ENCODE results near the gene PTRHD1. TPM values are rescaled to one million over a fixed set of nuclear protein-coding genes. Genes with fewer than 3 reads are reported as not detected.
"Not testable (repeated sequence)": the region's sequence is repeated elsewhere in the genome, so short reads cannot be mapped to it uniquely, and the experiment has no call there.

PTRHD1 gene
- polyA plus RNA-seq, 1 donor from 2014 or later = 69.9 TPM

DNA sequence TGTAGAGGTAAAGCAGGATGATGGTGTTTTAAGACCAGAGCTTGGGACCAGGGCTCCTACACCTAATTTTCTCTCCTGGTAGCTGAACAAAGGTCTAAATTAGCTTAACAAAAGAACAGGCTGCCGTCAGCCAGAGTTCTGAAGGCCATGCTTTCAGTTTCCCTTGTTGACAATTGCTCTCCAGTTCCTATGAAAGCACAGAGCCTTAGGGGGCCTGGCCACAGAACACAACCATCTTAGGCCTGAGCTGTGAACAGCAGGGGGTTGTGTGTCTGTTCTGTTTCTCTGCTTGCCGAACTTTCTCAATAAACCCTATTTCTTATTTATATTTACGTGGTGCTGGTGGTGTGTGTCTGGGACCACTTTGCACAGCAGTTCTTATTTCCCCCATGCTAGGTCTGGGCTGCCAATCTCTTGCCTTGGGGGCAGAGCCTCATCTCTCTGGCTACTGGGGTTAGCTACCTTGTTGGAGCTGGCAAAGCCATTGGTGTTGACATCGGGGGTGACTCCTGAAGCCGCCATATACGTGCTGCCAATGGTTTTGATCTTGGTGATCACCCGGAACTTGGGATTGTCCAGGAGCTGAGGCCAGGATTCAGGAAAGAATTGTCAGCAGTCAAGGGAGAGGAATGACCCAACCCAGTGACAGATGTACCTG, 29.0 kb upstream of the PTRHD1 start:
- H3K4me1 Mint-ChIP-seq = peaks cover 0 to 6% (median 2%) of the 10 kb centered on the region in 3 donors
- peak overlapping the region in 1 of 3 donors; percentile 86 for H3K27ac Mint-ChIP-seq

DNA sequence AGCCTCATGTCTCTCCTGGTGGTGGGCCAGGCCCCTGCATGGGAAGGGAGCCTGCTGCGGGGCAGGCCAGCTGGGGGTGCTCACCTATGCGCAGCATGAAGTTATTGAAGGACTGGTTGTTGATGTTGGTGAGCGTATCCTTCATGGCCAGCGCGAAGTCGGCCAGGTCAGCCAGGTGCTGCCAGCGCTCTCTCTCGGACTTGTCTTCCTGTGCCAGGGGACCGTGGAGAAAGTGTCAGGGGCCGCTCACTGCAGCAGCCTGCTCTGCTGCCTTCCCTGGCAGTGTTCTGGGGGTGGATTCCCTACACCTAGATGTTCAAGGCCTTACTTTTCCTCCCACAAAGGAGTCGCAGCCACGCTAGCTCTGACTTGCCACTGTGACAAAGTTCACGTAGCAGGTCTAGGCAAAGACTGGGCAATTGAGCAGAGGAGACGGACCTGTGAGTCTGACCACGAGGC, 28.3 kb upstream of the PTRHD1 start:
- Mint-ChIP-seq H3K4me3 (peak overlapping the region in 1 of 4 donors; percentile 22), H3K9me3 (no peaks in the 10 kb centered on the region), H3K27me3 (no peaks in the 10 kb centered on the region), H3K4me1 (peaks cover 0 to 5% (median 1%) of the 10 kb centered on the region in 3 donors), H3K27ac (no peak overlapping the region), H3K36me3 (peaks cover 2% of the 10 kb centered on the region)

More for the DNA sequence above, 29.0 kb upstream of the PTRHD1 start:
- peaks cover 2% of the 10 kb centered on the region for H3K36me3 Mint-ChIP-seq
- H3K27me3 Mint-ChIP-seq = no peaks in the 10 kb centered on the region
- H3K9me3 Mint-ChIP-seq = no peaks in the 10 kb centered on the region
- no peak overlapping the region for H3K4me3 Mint-ChIP-seq

DNA sequence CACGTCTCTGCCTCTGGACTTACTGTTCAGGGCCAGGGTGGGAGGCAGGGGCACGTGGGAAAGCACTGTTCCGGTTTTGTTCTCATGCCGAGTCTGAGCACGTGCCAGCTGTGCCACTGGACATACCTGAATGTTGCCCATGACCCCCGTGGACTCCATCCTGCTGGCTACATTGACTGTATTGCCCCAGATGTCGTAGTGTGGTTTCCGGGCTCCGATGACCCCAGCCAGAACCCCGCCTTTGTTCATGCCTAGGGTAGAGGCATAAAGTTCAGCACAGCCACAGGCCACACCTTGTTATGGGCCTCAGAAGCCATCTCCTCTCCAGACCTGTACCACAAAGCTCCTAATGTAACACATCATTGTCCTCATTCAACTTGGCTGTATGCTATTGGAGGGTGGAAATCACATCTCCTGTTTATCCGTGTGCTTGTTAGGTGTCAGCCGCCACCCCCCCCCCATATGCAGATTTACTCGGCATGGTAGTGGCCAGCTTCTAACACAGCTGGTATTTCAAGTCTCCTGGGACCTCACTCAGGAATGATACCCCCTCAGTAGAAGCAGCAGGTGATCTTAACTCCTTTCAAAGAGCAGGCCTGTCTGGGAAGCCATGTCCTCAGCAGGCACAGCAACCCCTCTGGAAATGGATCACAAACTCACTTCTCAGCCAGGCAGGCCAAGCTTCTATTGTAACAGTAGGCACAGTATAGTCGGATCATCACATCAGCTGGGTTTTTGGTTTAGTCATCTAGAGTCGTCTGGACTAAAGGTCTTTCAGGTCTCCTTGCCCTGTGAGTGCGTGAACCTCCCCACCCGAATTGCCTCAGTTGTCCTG, 27.6 kb upstream of the PTRHD1 start:
- Mint-ChIP-seq H3K27me3 (no peaks in the 10 kb centered on the region), H3K4me3 (no peak overlapping the region), H3K27ac (no peak overlapping the region), H3K4me1 (peaks cover 0 to 2% (median 0%) of the 10 kb centered on the region in 3 donors), H3K9me3 (no peaks in the 10 kb centered on the region), H3K36me3 (peaks cover 3% of the 10 kb centered on the region)

DNA sequence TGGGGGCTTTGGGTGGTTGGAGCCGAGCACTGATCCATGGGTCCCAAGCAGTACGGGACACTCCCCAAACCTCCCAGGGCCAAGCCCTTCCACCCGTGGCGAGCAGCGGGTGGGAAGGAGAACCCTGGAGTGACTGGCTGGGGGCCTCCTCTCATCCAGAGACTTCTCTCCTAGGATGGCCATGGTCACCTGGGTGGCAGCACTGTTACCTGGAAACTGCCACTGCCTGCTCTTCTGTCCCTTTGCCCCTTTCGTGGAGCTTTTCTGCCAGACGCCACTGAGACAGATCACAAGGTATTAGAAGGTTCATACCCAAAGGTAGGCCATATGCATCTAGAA, 27.0 kb upstream of the PTRHD1 start:
- Mint-ChIP-seq H3K9me3 (no peaks in the 10 kb centered on the region), H3K4me1 (peaks cover 0 to 4% (median 0%) of the 10 kb centered on the region in 3 donors), H3K36me3 (peaks cover 8% of the 10 kb centered on the region)

DNA sequence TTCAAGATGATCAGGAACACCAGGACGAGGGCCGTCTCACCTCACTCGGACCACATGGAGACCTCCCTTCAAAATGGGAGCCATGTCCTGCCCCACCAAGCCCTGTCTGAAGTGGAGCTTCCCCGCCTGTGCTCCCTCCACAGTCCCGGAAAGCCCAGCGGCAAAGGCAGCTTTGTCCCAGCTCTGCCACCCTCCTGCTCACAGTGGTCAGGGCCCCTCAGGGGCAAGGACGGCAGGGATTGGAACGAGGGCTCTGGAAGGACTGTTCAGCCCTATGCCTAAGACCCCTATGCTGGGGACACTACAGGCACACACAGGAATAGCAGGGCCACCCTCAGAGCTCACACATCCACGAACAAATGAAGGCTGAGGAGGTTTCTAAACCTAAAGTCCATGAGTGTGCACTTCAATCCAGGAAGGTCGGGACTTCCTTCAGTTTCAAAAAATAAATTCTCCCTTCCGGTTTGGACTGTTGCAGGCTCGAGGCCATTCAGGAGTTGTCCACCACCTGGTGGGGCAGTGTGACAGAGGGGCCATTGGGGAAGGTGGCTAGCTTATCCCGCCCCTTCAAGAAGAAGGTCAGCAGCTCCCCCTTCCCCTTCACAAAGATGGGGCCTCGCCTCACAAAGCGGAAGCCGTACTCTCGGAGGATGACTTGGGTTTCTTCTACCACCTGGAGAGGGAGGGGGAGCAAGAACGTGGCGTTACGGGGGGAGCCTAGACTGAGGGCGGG, 26.4 kb upstream of the PTRHD1 start:
- H3K4me1 Mint-ChIP-seq = peaks cover 0 to 4% (median 0%) of the 10 kb centered on the region in 3 donors
- no peaks in the 10 kb centered on the region for H3K9me3 Mint-ChIP-seq

More for the DNA sequence above, 27.0 kb upstream of the PTRHD1 start:
- no peak overlapping the region for H3K27ac Mint-ChIP-seq
- no peak overlapping the region for H3K4me3 Mint-ChIP-seq
- H3K27me3 Mint-ChIP-seq = no peaks in the 10 kb centered on the region

DNA sequence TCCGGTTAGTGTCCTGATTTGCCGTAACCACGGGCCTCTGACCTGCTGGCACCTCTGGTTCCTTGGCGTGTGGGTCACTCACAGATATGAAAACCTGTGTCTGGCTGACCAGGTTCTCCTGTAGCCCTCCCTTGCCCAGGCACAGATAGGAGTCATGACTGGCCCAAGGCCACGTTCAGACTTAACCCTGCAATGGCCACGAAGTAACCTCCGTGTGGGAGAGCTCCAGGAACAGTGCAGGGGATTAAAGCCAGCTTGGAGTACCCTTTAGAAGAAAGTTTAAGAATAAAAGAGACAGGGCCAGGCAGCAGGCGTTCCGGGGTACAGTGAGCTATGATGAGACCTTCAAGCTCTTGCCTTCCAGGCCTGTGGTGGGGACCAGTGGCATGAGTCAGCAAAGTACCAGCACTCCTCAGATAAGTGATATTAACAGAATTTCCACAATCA, 25.6 kb upstream of the PTRHD1 start:
- Mint-ChIP-seq H3K27ac (no peak overlapping the region), H3K27me3 (no peaks in the 10 kb centered on the region), H3K4me1 (peaks cover 0 to 4% (median 0%) of the 10 kb centered on the region in 3 donors), H3K36me3 (peaks cover 10% of the 10 kb centered on the region), H3K4me3 (no peak overlapping the region), H3K9me3 (no peaks in the 10 kb centered on the region)

More for the DNA sequence above, 26.4 kb upstream of the PTRHD1 start:
- H3K36me3 Mint-ChIP-seq = peaks cover 8% of the 10 kb centered on the region
- H3K4me3 Mint-ChIP-seq = no peak overlapping the region
- no peaks in the 10 kb centered on the region for H3K27me3 Mint-ChIP-seq
- no peak overlapping the region for H3K27ac Mint-ChIP-seq

DNA sequence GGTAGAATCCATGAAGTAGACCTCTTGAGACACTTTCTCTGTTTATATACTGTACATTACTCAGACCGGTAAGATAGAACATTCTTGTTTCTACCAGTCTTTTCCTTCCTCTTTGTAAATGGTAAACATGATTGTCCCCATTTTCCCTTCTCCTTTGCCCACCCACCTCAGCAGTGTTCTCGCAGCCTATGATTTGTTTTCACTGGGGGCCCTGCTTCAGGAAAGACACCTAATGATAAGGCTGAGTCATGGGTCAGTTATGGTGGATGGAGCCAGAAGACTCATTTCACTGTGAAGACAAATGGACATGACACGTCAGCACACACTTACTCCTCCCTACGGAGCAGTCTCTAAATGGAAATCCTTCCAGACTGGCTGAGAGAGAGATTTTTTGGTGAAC, 23.7 kb upstream of the PTRHD1 start:
- H3K27ac Mint-ChIP-seq = no peak overlapping the region
- H3K36me3 Mint-ChIP-seq = peaks cover 10% of the 10 kb centered on the region
- no peaks in the 10 kb centered on the region for H3K9me3 Mint-ChIP-seq
- H3K4me1 Mint-ChIP-seq = peaks cover 0 to 4% (median 0%) of the 10 kb centered on the region in 3 donors
- no peaks in the 10 kb centered on the region for H3K27me3 Mint-ChIP-seq
- no peak overlapping the region for H3K4me3 Mint-ChIP-seq

DNA sequence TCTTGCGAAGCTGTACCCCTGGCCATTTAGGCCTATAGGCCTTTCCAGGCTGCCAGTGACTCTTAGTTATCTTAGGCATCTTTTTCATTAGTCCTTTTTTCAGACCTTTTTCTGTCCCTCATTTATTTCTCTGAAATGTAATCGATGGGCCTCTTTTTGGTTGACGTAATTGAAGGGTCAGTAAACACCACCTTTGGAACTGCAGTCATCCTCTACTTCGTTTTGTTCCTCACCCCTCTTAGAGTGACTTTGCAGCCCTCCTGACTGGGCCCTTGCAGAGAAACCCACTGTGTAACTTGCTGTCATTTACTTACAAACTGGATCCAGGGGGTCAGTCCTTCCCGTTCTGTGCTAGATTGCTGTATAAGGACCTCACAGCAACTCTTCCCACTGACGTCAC, 23.2 kb upstream of the PTRHD1 start:
- Mint-ChIP-seq H3K36me3 (peaks cover 10% of the 10 kb centered on the region), H3K4me1 (peaks cover 0 to 4% (median 0%) of the 10 kb centered on the region in 3 donors), H3K4me3 (peak overlapping the region in 1 of 4 donors; percentile 28), H3K27ac (no peak overlapping the region), H3K9me3 (no peaks in the 10 kb centered on the region), H3K27me3 (no peaks in the 10 kb centered on the region)

DNA sequence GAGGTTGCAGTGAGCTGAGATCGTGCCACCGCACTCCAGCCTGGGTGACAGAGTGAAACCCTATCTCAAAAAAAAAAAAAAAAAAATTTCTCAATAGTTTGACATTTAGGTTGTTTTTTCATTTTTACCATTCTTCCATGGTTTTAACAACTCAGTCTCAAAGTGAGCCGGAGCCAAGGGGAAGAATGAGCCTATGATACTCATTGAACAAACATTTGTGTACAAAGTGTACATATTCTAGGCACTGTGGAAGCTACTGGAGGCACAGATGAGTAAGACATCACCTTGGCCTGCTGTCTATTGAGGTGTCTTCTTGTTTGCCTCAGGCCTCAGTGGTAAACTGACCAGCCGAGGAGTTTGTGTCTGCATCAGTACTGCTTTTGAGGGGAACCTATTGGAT, 22.0 kb upstream of the PTRHD1 start:
- Mint-ChIP-seq H3K4me3 (no peak overlapping the region), H3K27ac (no peak overlapping the region), H3K4me1 (peaks cover 0 to 4% (median 0%) of the 10 kb centered on the region in 3 donors), H3K9me3 (no peaks in the 10 kb centered on the region), H3K36me3 (peaks cover 10% of the 10 kb centered on the region), H3K27me3 (no peaks in the 10 kb centered on the region)

DNA sequence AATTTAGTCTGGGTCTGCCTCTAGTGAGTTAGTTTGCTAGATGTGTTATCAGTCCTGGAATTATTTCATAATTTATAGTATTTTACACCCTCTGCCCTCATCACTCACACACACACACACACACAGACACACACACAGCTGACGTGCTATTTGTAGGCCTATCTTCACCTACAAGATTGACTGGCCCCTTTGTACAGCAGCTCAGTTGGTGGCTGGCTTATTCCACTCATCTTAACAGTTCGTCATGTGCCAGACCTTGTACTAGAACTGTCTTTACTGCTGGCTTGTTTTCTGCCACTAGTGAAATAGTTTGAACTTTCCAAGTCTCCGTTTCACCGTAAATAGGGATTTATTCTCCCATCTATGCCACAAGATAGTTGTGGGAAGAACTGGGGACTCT, 21.3 kb upstream of the PTRHD1 start:
- Mint-ChIP-seq H3K9me3 (no peaks in the 10 kb centered on the region), H3K27ac (no peak overlapping the region), H3K4me3 (no peak overlapping the region), H3K27me3 (no peaks in the 10 kb centered on the region), H3K4me1 (peaks cover 0 to 4% (median 0%) of the 10 kb centered on the region in 3 donors), H3K36me3 (peaks cover 10% of the 10 kb centered on the region)

DNA sequence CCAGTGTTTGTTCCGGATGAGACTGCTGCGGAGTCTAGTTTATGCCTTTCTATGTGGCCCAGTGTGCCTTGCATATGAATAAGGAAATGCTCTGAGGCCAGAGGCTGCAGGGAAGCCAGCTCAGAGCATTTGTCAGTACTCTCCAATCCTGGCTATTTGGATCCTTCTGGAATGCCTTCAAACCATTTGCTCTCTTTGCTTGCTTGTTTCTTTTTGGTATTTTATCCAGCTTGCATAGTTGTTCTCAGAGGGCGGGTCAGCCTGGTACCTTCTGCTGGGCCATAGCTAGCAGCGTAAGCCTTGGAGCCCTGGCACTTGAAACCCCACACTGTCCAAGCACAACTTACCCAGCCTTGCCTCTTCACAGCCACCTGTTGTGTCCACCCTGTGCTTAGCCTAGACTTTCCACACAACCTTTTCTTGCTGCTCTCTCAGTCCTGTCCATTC, 20.5 kb upstream of the PTRHD1 start:
- no peaks in the 10 kb centered on the region for H3K27me3 Mint-ChIP-seq

DNA sequence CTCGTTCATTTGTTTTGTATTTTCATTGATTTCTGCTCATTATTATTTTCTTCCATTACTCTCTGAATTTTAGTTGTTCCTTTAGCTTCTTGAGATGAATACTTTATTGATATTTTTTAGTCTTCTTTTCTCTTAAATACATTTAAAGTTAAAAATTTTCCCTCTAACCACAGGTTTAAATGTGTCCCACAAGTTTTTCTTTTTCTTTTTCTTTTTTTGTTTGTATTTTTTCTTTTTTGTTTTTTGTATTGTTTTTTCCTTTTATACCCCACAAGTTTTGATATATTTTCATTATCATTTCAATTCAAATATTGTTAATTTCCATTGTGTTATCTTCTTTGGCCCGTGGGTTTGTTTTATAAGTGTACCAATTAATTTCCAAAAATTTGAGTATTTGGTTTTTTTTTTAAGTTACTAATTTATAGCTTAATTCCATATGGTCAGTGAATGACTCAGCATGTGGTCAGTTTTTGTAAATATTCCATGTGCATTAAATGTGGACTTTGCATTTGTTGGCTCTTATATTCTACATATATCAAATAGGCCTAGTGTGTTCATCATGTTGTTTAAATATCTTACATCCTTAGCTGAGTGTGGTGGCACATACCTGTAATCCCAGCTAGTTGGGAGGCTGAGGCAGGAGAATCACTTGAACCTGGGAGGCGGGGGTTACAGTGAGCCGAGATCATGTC, 16.3 kb upstream of the PTRHD1 start:
- H3K27me3 Mint-ChIP-seq = no peaks in the 10 kb centered on the region
- peak overlapping the region in 1 of 3 donors; percentile 78 for H3K27ac Mint-ChIP-seq
- H3K4me1 Mint-ChIP-seq = peaks cover 0 to 3% (median 0%) of the 10 kb centered on the region in 3 donors
- H3K9me3 Mint-ChIP-seq = peaks cover 0 to 8% (median 3%) of the 10 kb centered on the region in 3 donors
- H3K4me3 Mint-ChIP-seq = no peak overlapping the region
- peaks cover 4% of the 10 kb centered on the region for H3K36me3 Mint-ChIP-seq

More for the DNA sequence above, 20.5 kb upstream of the PTRHD1 start:
- H3K4me1 Mint-ChIP-seq = peaks cover 0 to 4% (median 0%) of the 10 kb centered on the region in 3 donors
- no peaks in the 10 kb centered on the region for H3K9me3 Mint-ChIP-seq
- peak overlapping the region in 1 of 3 donors; percentile 45 for H3K27ac Mint-ChIP-seq
- H3K36me3 Mint-ChIP-seq = peaks cover 10% of the 10 kb centered on the region
- no peak overlapping the region for H3K4me3 Mint-ChIP-seq

DNA sequence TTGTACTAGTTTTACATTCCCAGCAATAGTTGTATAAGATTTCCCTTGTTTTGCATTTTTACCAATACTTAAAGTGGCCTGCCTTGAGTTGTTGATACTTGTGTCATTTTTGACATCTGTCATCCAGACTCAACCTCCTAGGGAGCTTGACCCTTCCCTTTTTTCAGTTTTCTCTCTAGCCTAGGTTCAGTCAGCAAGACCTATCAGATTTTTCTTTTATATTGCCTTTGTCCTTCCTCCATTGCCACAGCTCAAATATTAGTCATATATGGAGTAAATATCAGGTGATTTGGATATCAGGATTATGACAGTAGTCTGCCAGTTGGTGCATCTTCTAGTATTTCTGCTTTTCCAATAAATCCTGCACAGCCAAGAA, 13.5 kb upstream of the PTRHD1 start:
- Mint-ChIP-seq H3K9me3 (peaks cover 0 to 8% (median 3%) of the 10 kb centered on the region in 3 donors), H3K27ac (no peak overlapping the region), H3K36me3 (peaks cover 2% of the 10 kb centered on the region), H3K4me1 (peaks cover 0 to 3% (median 0%) of the 10 kb centered on the region in 3 donors), H3K4me3 (no peak overlapping the region), H3K27me3 (no peaks in the 10 kb centered on the region)

DNA sequence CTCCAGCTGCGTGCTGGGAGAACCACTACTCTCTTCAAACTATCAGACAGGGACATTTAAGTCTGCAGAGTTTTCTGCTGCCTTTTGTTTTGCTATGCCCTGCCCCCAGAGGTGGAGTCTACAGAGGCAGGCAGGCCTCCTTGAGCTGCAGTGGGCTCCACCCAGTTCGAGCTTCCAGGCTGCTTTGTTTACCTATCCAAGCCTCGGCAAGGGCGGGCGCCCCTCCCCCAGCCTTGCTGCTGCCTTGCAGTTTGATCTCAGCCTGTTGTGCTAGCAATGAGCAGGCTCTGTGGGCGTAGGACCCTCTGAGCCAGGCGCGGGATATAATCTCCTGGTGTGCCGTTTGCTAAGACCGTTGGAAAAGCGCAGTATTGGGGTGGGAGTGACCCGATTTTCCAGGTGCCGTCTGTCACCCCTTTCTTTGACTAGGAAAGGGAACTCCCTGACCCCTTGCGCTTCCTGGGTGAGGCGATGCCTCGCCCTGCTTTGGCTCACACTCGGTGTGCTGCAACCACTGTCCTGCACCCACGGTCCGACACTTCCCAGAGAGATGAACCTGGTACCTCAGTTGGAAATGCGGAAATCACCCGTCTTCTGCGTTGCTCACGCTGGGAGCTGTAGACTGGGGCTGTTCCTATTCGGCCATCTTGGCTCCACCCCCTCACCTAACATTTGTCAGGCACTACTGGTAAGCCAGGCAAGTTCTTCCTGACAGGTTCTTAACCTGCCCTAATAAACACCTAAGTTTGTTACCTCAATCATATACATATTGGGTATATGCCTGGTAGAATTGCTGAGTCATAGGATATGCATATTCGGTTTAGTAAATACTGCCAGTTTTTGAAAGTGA, 12.8 kb upstream of the PTRHD1 start:
- H3K4me3 Mint-ChIP-seq, H3K27me3 Mint-ChIP-seq, H3K4me1 Mint-ChIP-seq, H3K9me3 Mint-ChIP-seq, H3K36me3 Mint-ChIP-seq: not testable (repeated sequence)
- H3K27ac Mint-ChIP-seq = peak overlapping the region in 1 of 3 donors; percentile 53

All from IgD-negative memory B cell (primary cell).